HG03095 (cell line): Measurements from ENCODE around the gene RTN4.

Source experiments
- ATAC-seq: cut with Tn5 transposase; IDR thresholded peaks from one replicate; pipeline ENCODE4 v1.9.1; 2021; ENCODE audit warnings: moderate library complexity; ENCODE audit not compliant: unreplicated experiment

Gene RTN4

DNA sequence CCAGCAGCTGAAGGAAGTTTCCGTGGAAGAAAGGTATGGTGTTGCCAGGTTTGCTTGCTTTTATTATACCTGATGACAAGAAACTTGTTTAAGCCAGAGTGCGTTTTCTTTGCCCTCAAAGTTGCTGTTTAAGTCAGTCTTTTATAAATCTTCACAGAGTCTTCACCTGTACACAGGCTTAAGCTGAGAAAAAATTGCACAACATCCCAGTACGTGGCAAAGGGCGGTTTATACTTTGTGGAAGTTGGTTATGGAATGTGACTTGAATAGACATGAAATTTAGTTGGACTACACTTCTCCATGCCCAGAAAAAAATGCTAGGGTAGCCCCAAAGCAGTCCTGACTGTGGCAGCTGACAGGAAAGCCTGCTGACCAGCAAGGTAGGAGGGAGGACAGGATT is 121.5 kb downstream of the RTN4 start:
- ATAC-seq, result no peak

DNA sequence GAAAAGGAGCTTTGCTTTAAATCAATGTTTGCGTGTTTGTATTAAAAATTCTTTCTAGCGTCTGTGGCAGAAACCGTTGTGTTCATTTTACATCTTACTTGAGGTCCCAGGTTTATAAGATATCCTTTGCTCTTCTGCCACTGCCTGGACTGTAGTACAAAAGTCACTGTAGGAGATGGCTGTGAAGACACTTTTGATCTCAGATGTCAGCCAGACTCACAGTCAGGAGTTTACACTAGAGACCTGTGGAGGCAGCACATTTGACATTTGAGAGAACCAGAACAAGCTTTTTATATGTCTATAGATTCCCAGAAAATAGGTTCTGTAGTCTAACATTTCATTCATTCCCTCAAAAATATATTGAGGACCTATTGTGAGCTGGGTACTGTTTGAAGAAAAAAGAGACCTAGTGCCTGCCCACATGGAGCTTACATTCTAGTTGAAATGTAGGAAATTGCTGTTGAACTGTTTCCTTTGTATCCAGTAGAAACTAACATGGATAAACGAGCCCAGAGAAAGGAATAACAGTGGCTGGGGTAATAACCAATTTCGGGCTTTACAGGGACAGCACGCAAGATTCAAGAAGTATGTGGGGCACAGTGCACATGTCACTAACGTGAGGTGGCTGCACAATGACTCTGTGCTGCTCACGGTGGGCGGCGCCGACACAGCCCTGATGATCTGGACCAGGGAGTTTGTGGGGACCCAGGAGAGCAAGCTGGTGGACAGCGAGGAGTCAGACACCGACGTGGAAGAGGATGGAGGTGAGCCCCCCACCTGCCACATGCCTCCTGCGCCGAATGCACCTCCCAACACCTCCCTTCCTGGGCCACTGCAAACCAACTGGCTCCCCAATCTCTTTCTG is 122.3 kb downstream of the RTN4 start:
- no peak for ATAC-seq

DNA sequence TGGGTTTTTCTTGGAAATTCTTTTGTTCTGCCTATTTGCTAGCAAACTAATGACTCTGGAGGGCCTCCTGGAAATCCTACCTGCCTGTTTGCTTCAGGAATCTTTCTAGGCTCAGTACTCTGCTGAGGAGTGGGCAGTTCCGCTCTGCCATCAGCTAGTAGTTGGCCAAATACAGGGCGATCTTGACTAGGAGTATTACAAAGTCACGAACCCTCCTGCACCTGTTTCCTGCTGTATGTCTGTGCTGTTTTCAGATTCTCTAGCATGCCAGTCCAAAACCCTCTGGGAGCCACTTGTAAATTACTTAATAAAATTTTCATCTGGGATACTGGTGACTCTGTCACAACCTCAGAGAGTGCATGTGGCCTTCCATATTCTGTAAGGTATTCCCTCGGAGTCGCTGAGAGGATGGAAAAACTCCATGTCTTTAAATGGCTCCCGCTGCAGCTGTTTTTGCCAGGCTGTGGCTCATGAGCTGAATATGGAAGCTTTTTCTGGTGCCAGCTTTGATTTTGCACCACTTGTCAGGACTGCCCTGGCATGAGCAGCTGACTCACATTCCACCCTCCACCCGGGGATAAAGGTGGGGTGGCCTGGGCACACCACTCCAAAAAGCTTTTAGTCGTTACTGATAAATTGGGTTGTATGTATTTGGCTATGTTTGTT is 123.0 kb downstream of the RTN4 start:
- no peak for ATAC-seq

DNA sequence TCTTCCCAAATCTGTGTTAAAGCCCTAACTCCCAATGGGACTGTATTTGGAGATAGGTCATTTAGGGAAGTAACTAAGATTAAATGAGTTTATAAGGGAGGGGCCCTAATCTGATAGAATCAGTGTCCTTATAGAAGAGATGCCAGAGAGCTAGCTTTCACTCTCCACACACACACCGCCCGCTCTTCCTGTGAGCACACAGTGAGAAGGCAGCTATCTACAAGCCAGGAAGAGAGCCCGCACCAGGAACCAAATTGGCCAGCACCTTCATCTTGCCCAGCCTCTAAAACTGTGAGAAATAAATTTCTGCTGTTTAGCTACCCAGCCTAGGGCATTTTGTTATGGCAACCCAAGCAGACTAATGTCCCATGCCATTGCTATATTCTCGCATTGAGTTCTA is 125.2 kb downstream of the RTN4 start:
- ATAC-seq, result no peak

DNA sequence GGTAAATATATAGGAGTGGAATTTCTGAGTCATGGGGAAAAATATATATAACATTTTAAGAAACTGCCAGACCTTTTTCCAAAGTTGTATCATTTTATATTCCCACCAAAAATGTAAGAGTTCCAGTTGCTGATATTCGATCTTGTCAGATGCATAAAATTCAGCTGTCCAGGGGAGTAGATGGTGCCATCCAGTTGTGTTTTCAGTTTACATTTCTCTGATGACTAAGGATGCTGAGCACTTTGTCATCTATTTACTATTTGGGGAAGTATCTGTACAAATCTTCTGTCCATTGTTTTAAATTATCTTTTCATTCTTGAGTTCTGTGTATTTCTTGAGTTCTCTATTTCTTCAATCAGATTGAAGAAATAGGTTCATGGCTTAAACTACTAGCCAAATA is 126.1 kb downstream of the RTN4 start:
- no peak for ATAC-seq
